ENCODE results near the gene HLA-DQA2.
"Not testable (repeated sequence)": the region's sequence is repeated elsewhere in the genome, so short reads cannot be mapped to it uniquely, and the experiment has no call there.

HLA-DQA2 gene

GRCh38 chr6:32741031-32741960 lies at the start of gene HLA-DQA2:
HLA-DQA2 (plus strand) TSS chr6:32741391; CDS start chr6:32741444, 53 bp downstream.
- Histone ChIP-seq H3K27ac (ENCODE audit: low read depth, low read length) (no peak within 1 kb of the TSS), H3K4me3 (ENCODE audit: low read depth in 1 of 2, low read length in 2 of 2) (no peak within 1 kb of the TSS), H3K4me1 (ENCODE audit: insufficient read depth, low read length) (no peaks in the 10 kb centered on the region), H3K9ac (ENCODE audit: low read length) (no peak within 1 kb of the TSS), H3K36me3 (ENCODE audit: insufficient read depth, low read length) (no peaks in the 10 kb centered on the region), H3K27me3 (ENCODE audit: control insufficient read depth in 1 of 2, insufficient read depth in 2 of 2, low read length in 2 of 2) (no peaks in the 10 kb centered on the region), H3K9me3 (ENCODE audit: low read length) (no peaks in the 10 kb centered on the region)

DNA sequence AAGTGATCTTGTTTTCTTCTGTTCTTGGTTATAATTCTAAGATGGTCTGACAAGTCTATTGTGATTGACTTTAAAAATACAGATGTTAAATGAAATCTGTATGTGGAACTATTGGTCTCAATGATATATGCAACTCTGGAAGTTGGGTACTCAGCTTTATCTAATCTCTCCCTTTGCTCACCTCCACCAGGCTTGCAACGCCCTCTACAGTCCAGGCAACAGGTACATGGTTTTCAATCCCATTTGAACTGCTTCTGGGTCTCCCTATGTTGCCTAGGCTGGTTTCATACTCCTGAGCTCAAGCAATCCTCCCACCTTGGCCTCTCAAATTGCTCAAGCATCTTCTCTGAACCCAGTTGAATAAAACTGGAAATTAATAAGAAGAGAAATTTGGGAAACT lies 49.2 kb upstream of the HLA-DQA2 start:
- Histone ChIP-seq H3K27ac (ENCODE audit: low read depth, low read length) (no peak overlapping the region), H3K4me1 (ENCODE audit: insufficient read depth, low read length) (no peaks in the 10 kb centered on the region), H3K9ac (ENCODE audit: low read length) (no peak overlapping the region), H3K4me3 (ENCODE audit: low read depth in 1 of 2, low read length in 2 of 2) (no peak overlapping the region), H3K36me3 (ENCODE audit: insufficient read depth, low read length) (no peaks in the 10 kb centered on the region), H3K27me3 (ENCODE audit: control insufficient read depth in 1 of 2, insufficient read depth in 2 of 2, low read length in 2 of 2) (no peaks in the 10 kb centered on the region), H3K9me3 (ENCODE audit: low read length) (no peaks in the 10 kb centered on the region)

DNA sequence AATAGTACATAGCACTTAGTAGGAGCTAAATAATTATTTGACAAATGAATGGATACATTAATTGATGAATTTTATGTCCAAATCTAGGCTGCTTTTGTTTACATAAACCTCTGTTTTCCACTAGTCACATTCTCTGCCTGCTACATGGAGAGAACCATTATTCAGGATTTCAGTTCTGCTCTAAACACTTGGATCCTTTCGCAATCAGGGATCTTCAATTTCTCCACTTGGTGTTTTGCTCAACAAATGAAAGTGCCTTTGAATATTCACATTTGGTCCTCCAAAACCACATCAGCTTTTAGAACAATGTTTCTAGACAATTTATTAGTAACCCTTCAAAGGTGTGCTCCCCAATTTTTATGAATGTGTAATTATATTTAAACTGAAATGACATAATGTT lies 44.2 kb upstream of the HLA-DQA2 start:
- H3K4me1 ChIP-seq (ENCODE audit: insufficient read depth, low read length), result no peaks in the 10 kb centered on the region
- no peak overlapping the region for H3K4me3 ChIP-seq (ENCODE audit: low read depth in 1 of 2, low read length in 2 of 2)
- no peaks in the 10 kb centered on the region for H3K9me3 ChIP-seq (ENCODE audit: low read length)
- H3K36me3 ChIP-seq (ENCODE audit: insufficient read depth, low read length), result no peaks in the 10 kb centered on the region
- H3K27me3 ChIP-seq (ENCODE audit: control insufficient read depth in 1 of 2, insufficient read depth in 2 of 2, low read length in 2 of 2), result no peaks in the 10 kb centered on the region
- H3K27ac ChIP-seq (ENCODE audit: low read depth, low read length), result no peak overlapping the region
- H3K9ac ChIP-seq (ENCODE audit: low read length), result no peak overlapping the region

- Histone ChIP-seq H3K4me3 (ENCODE audit: low read depth in 1 of 2, low read length in 2 of 2) (no peak overlapping the region), H3K4me1 (ENCODE audit: insufficient read depth, low read length) (no peaks in the 10 kb centered on the region), H3K9ac (ENCODE audit: low read length) (no peak overlapping the region)
Observed at GRCh38 chr6:32700391-32701040, 40.7 kb upstream of the HLA-DQA2 start.

GRCh38 chr6:32703347-32703746 lies 37.8 kb upstream of the HLA-DQA2 start:
- Histone ChIP-seq H3K27me3 (ENCODE audit: control insufficient read depth in 1 of 2, insufficient read depth in 2 of 2, low read length in 2 of 2) (no peaks in the 10 kb centered on the region), H3K27ac (ENCODE audit: low read depth, low read length) (no peak overlapping the region), H3K9ac (ENCODE audit: low read length) (no peak overlapping the region), H3K9me3 (ENCODE audit: low read length) (no peaks in the 10 kb centered on the region), H3K4me3 (ENCODE audit: low read depth in 1 of 2, low read length in 2 of 2) (no peak overlapping the region), H3K4me1 (ENCODE audit: insufficient read depth, low read length) (no peaks in the 10 kb centered on the region), H3K36me3 (ENCODE audit: insufficient read depth, low read length) (no peaks in the 10 kb centered on the region)

More at GRCh38 chr6:32700391-32701040, 40.7 kb upstream of the HLA-DQA2 start:
- Histone ChIP-seq H3K36me3 (ENCODE audit: insufficient read depth, low read length) (no peaks in the 10 kb centered on the region), H3K27me3 (ENCODE audit: control insufficient read depth in 1 of 2, insufficient read depth in 2 of 2, low read length in 2 of 2) (no peaks in the 10 kb centered on the region), H3K9me3 (ENCODE audit: low read length) (no peaks in the 10 kb centered on the region), H3K27ac (ENCODE audit: low read depth, low read length) (no peak overlapping the region)

DNA sequence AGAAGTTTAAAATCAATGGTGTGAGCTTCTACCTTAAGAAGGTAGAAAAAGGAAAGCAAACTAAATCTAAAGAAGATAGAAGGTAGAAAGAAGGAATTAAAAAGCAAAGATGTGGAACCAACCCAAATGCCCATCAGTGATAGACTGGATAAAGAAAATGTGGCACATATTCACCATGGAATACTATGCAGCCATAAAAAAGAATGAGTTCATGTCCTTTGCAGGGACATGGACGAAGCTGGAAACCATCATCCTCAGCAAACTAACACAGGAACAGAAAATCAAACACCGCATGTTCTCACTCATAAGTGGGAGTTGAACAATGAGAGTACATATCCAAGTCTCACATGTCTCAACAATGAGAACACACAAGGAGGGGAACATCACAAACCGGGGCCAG lies 36.0 kb upstream of the HLA-DQA2 start:
- H3K27ac ChIP-seq (ENCODE audit: low read depth, low read length); H3K9me3 ChIP-seq (ENCODE audit: low read length); H3K9ac ChIP-seq (ENCODE audit: low read length); H3K27me3 ChIP-seq (ENCODE audit: control insufficient read depth in 1 of 2, insufficient read depth in 2 of 2, low read length in 2 of 2); H3K4me3 ChIP-seq (ENCODE audit: low read depth in 1 of 2, low read length in 2 of 2); H3K36me3 ChIP-seq (ENCODE audit: insufficient read depth, low read length); H3K4me1 ChIP-seq (ENCODE audit: insufficient read depth, low read length): not testable (repeated sequence)

- H3K36me3 ChIP-seq (ENCODE audit: insufficient read depth, low read length), result no peaks in the 10 kb centered on the region
- no peak overlapping the region for H3K9ac ChIP-seq (ENCODE audit: low read length)
- no peaks in the 10 kb centered on the region for H3K9me3 ChIP-seq (ENCODE audit: low read length)
- H3K4me1 ChIP-seq (ENCODE audit: insufficient read depth, low read length), result no peaks in the 10 kb centered on the region
- no peaks in the 10 kb centered on the region for H3K27me3 ChIP-seq (ENCODE audit: control insufficient read depth in 1 of 2, insufficient read depth in 2 of 2, low read length in 2 of 2)
- H3K27ac ChIP-seq (ENCODE audit: low read depth, low read length), result no peak overlapping the region
- H3K4me3 ChIP-seq (ENCODE audit: low read depth in 1 of 2, low read length in 2 of 2), result no peak overlapping the region
Observed at GRCh38 chr6:32709625-32710024, 31.6 kb upstream of the HLA-DQA2 start.

GRCh38 chr6:32713241-32713640 lies 27.9 kb upstream of the HLA-DQA2 start:
- no peak overlapping the region for H3K27ac ChIP-seq (ENCODE audit: low read depth, low read length)
- no peaks in the 10 kb centered on the region for H3K9me3 ChIP-seq (ENCODE audit: low read length)
- no peaks in the 10 kb centered on the region for H3K4me1 ChIP-seq (ENCODE audit: insufficient read depth, low read length)
- H3K36me3 ChIP-seq (ENCODE audit: insufficient read depth, low read length), result no peaks in the 10 kb centered on the region
- no peaks in the 10 kb centered on the region for H3K27me3 ChIP-seq (ENCODE audit: control insufficient read depth in 1 of 2, insufficient read depth in 2 of 2, low read length in 2 of 2)
- H3K9ac ChIP-seq (ENCODE audit: low read length), result no peak overlapping the region
- H3K4me3 ChIP-seq (ENCODE audit: low read depth in 1 of 2, low read length in 2 of 2), result no peak overlapping the region

- no peak overlapping the region for H3K9ac ChIP-seq (ENCODE audit: low read length)
- H3K4me1 ChIP-seq (ENCODE audit: insufficient read depth, low read length), result no peaks in the 10 kb centered on the region
- no peaks in the 10 kb centered on the region for H3K27me3 ChIP-seq (ENCODE audit: control insufficient read depth in 1 of 2, insufficient read depth in 2 of 2, low read length in 2 of 2)
- H3K4me3 ChIP-seq (ENCODE audit: low read depth in 1 of 2, low read length in 2 of 2), result no peak overlapping the region
- H3K27ac ChIP-seq (ENCODE audit: low read depth, low read length), result no peak overlapping the region
- no peaks in the 10 kb centered on the region for H3K36me3 ChIP-seq (ENCODE audit: insufficient read depth, low read length)
- no peaks in the 10 kb centered on the region for H3K9me3 ChIP-seq (ENCODE audit: low read length)
Observed at GRCh38 chr6:32716396-32716795, 24.8 kb upstream of the HLA-DQA2 start.

- H3K27ac ChIP-seq (ENCODE audit: low read depth, low read length), result no peak overlapping the region
- no peak overlapping the region for H3K4me3 ChIP-seq (ENCODE audit: low read depth in 1 of 2, low read length in 2 of 2)
- no peak overlapping the region for H3K9ac ChIP-seq (ENCODE audit: low read length)
- no peaks in the 10 kb centered on the region for H3K36me3 ChIP-seq (ENCODE audit: insufficient read depth, low read length)
- H3K27me3 ChIP-seq (ENCODE audit: control insufficient read depth in 1 of 2, insufficient read depth in 2 of 2, low read length in 2 of 2), result no peaks in the 10 kb centered on the region
- H3K4me1 ChIP-seq (ENCODE audit: insufficient read depth, low read length), result no peaks in the 10 kb centered on the region
- no peaks in the 10 kb centered on the region for H3K9me3 ChIP-seq (ENCODE audit: low read length)
Observed at GRCh38 chr6:32718879-32719278, 22.3 kb upstream of the HLA-DQA2 start.

DNA sequence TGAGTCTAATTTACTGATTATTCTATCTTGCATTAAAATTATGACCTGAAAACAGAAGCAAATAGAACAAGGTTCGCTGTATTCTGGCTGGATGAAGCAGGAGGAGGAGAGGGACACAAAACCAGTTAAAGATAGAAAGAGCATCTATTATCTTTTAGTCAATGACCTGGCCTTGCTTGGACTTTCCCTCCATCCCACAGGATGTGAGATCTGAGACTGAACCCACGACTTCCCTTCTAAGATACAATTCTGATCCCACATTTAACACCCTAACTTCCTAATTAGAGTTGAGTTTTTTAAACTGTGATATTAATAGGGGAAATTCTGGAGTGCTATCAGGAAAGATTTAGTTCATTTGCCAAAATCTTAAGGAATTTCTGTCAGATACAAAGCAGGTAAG lies 3.1 kb upstream of the HLA-DQA2 start:
- H3K4me1 ChIP-seq (ENCODE audit: insufficient read depth, low read length), result no peaks in the 10 kb centered on the region
- H3K27me3 ChIP-seq (ENCODE audit: control insufficient read depth in 1 of 2, insufficient read depth in 2 of 2, low read length in 2 of 2), result no peaks in the 10 kb centered on the region
- H3K9me3 ChIP-seq (ENCODE audit: low read length), result no peaks in the 10 kb centered on the region
- H3K9ac ChIP-seq (ENCODE audit: low read length), result no peak overlapping the region
- H3K4me3 ChIP-seq (ENCODE audit: low read depth in 1 of 2, low read length in 2 of 2), result no peak overlapping the region
- H3K36me3 ChIP-seq (ENCODE audit: insufficient read depth, low read length), result no peaks in the 10 kb centered on the region
- H3K27ac ChIP-seq (ENCODE audit: low read depth, low read length), result no peak overlapping the region
